LHCN-M2 (cell line): ENCODE measurements around the gene WWC1. TPM values are rescaled to one million over a fixed set of nuclear protein-coding genes. Genes with fewer than 3 reads are reported as not detected.

Source experiments
- DNase-seq: peaks from one replicate; pipeline ENCODE4 v3.0.0-alpha.2; 2012; ENCODE audit warnings: low read depth
- total RNA-seq: library from RNA; depleted of rRNA; stranded (reverse); fragments of >200 nt; gene quantifications from 2 replicates; pipeline ENCODE4 v1.2.3, GENCODE V29; 2014

The WWC1 gene
- total RNA-seq, 1 experiment from 2014 or later, result 0.29 TPM

- DNase-seq, result peak; percentile 58
Measured at GRCh38 chr5:168408561-168409305, 117.3 kb downstream of the WWC1 start.

- peak; percentile 69 for DNase-seq
Measured at GRCh38 chr5:168409591-168410458, 118.4 kb downstream of the WWC1 start.

GRCh38 chr5:168411871-168412270, 120.4 kb downstream of the WWC1 start:
- DNase-seq, result no peak

- DNase-seq, result no peak
Measured at GRCh38 chr5:168413062-168413461, 121.6 kb downstream of the WWC1 start.

GRCh38 chr5:168413596-168413995, 122.2 kb downstream of the WWC1 start:
- no peak for DNase-seq

GRCh38 chr5:168415401-168415800, 124.0 kb downstream of the WWC1 start:
- DNase-seq, result no peak

- DNase-seq, result peak; percentile 12
Measured at GRCh38 chr5:168415971-168416370, 124.5 kb downstream of the WWC1 start.

GRCh38 chr5:168417731-168418429, 126.4 kb downstream of the WWC1 start:
- DNase-seq, result peak; percentile 79

GRCh38 chr5:168420461-168420860, 129.0 kb downstream of the WWC1 start:
- no peak for DNase-seq

GRCh38 chr5:168422431-168422830, 131.0 kb downstream of the WWC1 start:
- DNase-seq, result no peak

GRCh38 chr5:168423478-168423877, 132.0 kb downstream of the WWC1 start:
- no peak for DNase-seq

- DNase-seq, result no peak
Measured at GRCh38 chr5:168423971-168424370, 132.5 kb downstream of the WWC1 start.

GRCh38 chr5:168424594-168425323, 133.3 kb downstream of the WWC1 start:
- no peak for DNase-seq

- no peak for DNase-seq
Measured at GRCh38 chr5:168426007-168426863, 134.8 kb downstream of the WWC1 start.

- no peak for DNase-seq
Measured at GRCh38 chr5:168426864-168427172, 135.4 kb downstream of the WWC1 start.

GRCh38 chr5:168427224-168427623, 135.8 kb downstream of the WWC1 start:
- DNase-seq, result no peak

- no peak for DNase-seq
Measured at GRCh38 chr5:168428552-168428951, 137.1 kb downstream of the WWC1 start.

- DNase-seq, result no peak
Measured at GRCh38 chr5:168430296-168430695, 138.9 kb downstream of the WWC1 start.

GRCh38 chr5:168432903-168433302, 141.5 kb downstream of the WWC1 start:
- DNase-seq, result no peak

GRCh38 chr5:168434001-168434400, 142.6 kb downstream of the WWC1 start:
- no peak for DNase-seq
